A549 treated with Hydrocortisone at 1 μM for 4 hours (cell line): Measurements from ENCODE around the gene TRMT6. TPM values are rescaled to one million over a fixed set of nuclear protein-coding genes. Genes with fewer than 3 reads are reported as not detected.

Experiments used
- total RNA-seq: library from RNA; stranded (reverse); fragments of 200-300 nt; extraction: Qiagen RNA extraction; gene quantifications from 5 replicates; pipeline ENCODE4 v1.2.3, GENCODE V29; 2022

The TRMT6 gene
- 53.5 to 65.4 TPM (median 60.5 TPM) in 5 replicates for total RNA-seq

GRCh38 chr20:5950271-5951031 is at the start of gene TRMT6, which contains the start of gene MCM8:
TSS of gene TRMT6 (minus strand) at chr20:5950533. CDS start at chr20:5950405, 128 bp downstream.
TSS of gene MCM8 (plus strand) at chr20:5950652. CDS start at chr20:5952016, 1,364 bp downstream.

Other genes starting within 250 kb of the TRMT6 start
- gene SHLD1, start 200.1 kb downstream of the TRMT6 start, total RNA-seq = 6.2 to 8.3 TPM (median 6.8 TPM) in 5 replicates
- gene CHGB, start 39.0 kb downstream of the TRMT6 start, total RNA-seq = 2.2 to 3.8 TPM (median 3.0 TPM) in 5 replicates
- gene MCM8, start 119 bp upstream of the TRMT6 start, total RNA-seq = 19.8 to 28.8 TPM (median 23.8 TPM) in 5 replicates
- gene CRLS1, start 55.6 kb upstream of the TRMT6 start, total RNA-seq = 59.3 to 81.7 TPM (median 76.1 TPM) in 5 replicates
- 0.07 TPM in 1 of 5 replicates, not detected in the others for gene LRRN4, start 103.5 kb upstream of the TRMT6 start, total RNA-seq
- 14.2 to 18.4 TPM (median 14.7 TPM) in 5 replicates for gene FERMT1, start 172.5 kb upstream of the TRMT6 start, total RNA-seq